AML-193 (cell line): ENCODE results near the gene MAEA.
"Not testable (repeated sequence)": the region's sequence is repeated elsewhere in the genome, so short reads cannot be mapped to it uniquely, and the experiment has no call there.

Experiments
- DNase-seq, 2 experiments: peaks; one replicate each; lab custom pipeline; 2025; lab: John Stamatoyannopoulos, UW

MAEA gene

DNA sequence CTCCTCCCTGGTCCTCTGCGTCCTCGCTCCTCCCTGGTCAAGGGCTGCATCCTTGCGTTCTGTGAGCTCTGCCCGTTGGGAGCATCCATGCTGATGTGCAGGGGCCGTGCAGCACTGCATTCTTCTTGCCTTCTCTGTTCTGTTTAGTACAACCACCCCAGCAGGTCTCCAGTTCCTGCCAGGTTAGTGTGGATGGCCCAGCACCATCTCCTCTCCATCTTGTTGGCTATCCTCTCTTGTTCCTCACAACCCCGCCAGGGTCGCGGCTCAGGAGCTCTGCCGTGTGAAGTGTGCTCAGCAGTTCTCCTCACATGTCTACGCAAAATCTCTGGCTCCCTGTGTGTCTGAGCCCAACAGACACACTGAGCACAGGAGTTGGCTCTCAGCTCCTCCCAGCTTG is 10.4 kb upstream of the MAEA start:
- DNase-seq: no peak

GRCh38 chr4:1283711-1284110 is 6.0 kb upstream of the MAEA start:
- DNase-seq: no peak

DNA sequence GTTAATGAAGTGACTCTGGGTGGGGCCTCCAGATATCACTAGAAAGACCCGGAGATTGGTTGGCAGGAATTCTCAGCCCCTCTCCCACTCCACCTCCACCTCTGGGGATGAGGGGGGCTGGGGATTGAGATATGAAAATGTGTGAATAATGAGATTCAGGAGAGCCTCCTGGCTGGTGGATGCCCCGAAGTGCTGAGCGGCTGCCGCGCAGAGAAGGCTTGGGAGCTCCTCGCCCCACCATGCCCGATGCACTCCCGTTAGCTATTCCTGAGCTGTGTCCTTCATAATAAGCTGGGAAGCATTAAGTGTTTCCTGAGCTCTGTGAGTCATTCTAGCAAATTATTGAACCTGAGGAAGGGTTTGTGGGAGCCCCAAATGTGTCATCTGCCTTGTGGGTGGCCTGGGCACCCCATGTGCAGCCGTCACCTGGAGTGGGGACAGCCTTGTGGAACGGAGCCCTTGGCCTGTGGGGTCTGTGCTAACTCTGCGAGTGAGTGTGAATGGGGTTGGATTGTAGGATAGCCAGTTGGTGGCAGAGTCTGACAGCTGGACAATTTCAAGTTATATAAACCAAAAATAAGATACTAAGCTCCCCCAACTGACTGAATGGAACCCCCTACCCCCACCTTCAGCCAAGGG is 4.4 kb upstream of the MAEA start:
- DNase-seq: no peak

GRCh38 chr4:1285790-1286553 is 3.7 kb upstream of the MAEA start:
- peak in 1 of 2 experiments; percentile 32 for DNase-seq

DNA sequence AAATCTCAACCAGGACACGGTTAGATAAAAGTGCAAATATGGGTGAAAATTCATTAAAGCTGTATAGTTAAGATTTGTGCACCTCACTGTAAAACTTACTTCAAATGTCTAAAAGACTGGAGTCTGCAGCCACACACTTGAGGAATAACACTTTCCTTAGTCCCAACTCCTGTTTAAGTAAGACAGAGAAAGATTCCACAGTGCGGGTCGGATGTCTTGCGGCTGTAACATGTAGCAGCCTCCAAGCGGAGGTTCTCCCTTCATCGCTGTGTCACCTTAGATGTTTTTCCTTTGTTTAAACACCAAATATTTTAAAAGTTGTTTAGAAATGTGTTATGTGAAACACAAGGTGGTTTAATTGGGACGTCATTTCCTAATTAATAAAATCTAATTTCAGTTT is 905 bp upstream of the MAEA start:
- DNase-seq: no peak

DNA sequence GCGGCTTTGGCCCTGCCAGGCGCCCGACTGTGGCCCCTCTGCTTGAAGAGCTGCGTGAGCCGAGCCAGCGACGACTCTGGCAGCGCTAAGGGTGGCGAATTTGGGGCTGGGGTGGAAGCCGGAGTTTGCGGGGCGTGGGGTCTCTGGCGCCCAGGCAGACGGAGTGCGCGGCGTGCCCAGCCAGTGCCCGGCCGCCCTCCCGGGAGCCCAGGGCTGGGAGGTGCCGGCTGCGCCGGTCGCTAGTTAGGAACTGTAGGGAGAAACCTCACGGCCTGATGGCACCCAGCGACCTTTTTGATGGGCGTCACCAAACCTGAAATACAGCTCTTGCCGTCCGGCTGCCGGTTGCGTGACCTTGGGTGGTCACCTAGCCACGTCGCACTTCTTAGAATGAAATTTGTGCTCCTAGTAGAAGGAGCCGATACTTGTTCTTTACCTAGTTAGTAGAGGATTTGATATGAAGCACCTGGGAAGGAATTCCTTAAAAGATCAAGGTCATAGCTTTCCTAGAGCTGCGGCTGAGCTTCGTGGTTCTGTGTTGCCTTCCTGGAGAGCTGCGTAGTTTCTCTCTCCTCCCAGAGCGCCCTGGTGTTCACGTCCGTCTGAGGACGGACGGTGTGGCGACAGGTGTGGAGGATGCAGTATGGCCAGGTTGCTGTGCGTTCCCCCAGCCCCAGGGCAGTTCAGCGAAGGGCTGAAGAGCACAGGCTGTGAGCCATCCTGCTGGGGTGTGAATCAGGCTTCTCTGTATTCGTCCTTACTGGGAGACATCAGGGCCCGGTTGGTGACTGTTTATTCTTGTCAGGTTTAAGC is 680 bp downstream of the MAEA start:
- DNase-seq: no peak

- peak; percentile 8 to 19 for DNase-seq
Measured at GRCh38 chr4:1291091-1291490, 1.4 kb downstream of the MAEA start.

- DNase-seq: no peak
Measured at GRCh38 chr4:1291996-1292702, 2.5 kb downstream of the MAEA start.

GRCh38 chr4:1292703-1293011 is 3.0 kb downstream of the MAEA start:
- not testable (repeated sequence) for DNase-seq

GRCh38 chr4:1293531-1293941 is 3.8 kb downstream of the MAEA start:
- DNase-seq: no peak

- DNase-seq: no peak
Measured at GRCh38 chr4:1293991-1294390, 4.3 kb downstream of the MAEA start.

GRCh38 chr4:1294424-1294823 is 4.7 kb downstream of the MAEA start:
- DNase-seq: no peak

DNA sequence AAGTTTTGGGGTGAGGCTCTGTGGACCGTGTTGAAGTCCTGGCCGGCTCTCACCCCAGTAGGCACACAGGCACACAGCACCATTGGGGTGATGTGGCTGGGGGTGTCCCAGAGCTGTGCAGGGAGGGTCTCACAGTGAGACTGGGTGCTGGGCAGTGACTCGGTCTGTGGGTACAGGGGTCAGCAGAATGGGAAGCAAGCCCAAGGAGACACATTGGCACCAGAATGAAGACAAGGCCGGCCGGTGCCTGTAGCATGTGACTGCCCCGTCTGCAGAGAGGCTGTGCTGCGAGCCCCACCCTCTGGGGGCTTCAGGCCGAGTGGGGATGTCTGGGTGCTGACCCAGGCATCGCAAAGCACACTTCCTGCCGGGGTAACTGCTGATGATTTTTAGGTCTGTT is 5.2 kb downstream of the MAEA start:
- DNase-seq: no peak

GRCh38 chr4:1295405-1296055 is 5.8 kb downstream of the MAEA start:
- DNase-seq: no peak

GRCh38 chr4:1296324-1297022 is 6.8 kb downstream of the MAEA start:
- DNase-seq: no peak

- DNase-seq: no peak
Measured at GRCh38 chr4:1297023-1297395, 7.3 kb downstream of the MAEA start.

- DNase-seq: no peak
Measured at GRCh38 chr4:1297456-1298325, 8.0 kb downstream of the MAEA start.

- DNase-seq: no peak
Measured at GRCh38 chr4:1298461-1298860, 8.8 kb downstream of the MAEA start.

- DNase-seq: no peak
Measured at GRCh38 chr4:1299301-1299860, 9.7 kb downstream of the MAEA start.
